Astrocyte of the cerebellum (primary cell): ENCODE results near the gene THRB.

Source experiments
- DNase-seq: peaks from one replicate; pipeline ENCODE4 v3.0.0-alpha.2; 2011; ENCODE audit warnings: low read depth
- H3K4me3 ChIP-seq: 2 replicates; pipeline ENCODE4 v1.5.1; 2011; ENCODE audit warnings: mild to moderate bottlenecking, low read depth, low read length, moderate library complexity
- CTCF ChIP-seq: IDR thresholded peaks from 2 replicates; pipeline ENCODE4 v1.5.1; 2012; ENCODE audit warnings: low read length, low read depth, moderate library complexity, mild to moderate bottlenecking; ENCODE audit errors: missing control alignments
- in situ Hi-C: cut with HindIII; loops from 2 replicates; pipeline ENCODE4 v1.10.0; 2017; ENCODE audit warnings: low sequenced_read_pairs

Gene THRB

GRCh38 chr3:24290596-24290995, 204.1 kb downstream of the THRB start:
- no peak for DNase-seq
- H3K4me3 ChIP-seq, result no peak overlapping the region
- in situ Hi-C loops, result no loop called here
- no peak for TF ChIP-seq CTCF

DNA sequence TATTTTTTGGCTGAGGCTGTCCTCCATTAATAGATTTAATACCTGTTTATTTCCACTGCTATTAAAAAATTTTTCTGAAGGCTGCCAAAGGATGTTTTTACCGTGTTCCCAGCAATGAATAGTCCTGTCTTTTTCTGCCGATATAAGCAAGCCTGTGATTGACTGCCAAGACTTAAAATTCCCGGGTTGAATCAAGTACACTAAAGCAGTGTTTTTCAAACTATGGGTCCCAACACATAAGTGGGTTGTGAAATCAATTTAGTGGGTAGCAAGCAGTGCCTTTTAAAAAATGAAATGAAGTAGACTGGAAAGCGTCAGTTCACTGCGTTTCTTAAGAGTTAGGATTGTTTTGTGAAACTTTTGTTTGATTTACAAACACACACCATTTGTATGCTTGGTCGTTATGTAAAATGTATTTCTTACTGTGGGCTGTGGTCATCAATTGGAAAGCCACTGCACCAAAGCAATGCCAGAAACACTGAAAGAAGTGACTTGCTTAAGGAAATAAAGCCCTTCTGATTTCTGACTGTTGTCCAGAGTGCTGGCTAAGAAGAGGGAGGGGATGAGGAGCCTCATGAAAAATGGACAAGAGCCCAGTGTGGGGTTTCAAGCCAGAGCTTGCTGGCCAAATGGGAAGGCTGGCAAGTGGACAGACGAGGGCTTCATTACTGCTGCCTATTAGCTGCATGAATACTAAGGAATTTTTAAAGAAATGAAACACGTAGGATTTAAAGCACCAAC, 206.0 kb downstream of the THRB start:
- TF ChIP-seq CTCF, result no peak
- in situ Hi-C loops, result no loop called here
- peak; percentile 68 for DNase-seq
- H3K4me3 ChIP-seq, result no peak overlapping the region

- DNase-seq, result no peak
- TF ChIP-seq CTCF, result no peak
- H3K4me3 ChIP-seq, result no peak overlapping the region
- in situ Hi-C loops, result no loop called here
Measured at GRCh38 chr3:24287755-24288450, 206.7 kb downstream of the THRB start.

DNA sequence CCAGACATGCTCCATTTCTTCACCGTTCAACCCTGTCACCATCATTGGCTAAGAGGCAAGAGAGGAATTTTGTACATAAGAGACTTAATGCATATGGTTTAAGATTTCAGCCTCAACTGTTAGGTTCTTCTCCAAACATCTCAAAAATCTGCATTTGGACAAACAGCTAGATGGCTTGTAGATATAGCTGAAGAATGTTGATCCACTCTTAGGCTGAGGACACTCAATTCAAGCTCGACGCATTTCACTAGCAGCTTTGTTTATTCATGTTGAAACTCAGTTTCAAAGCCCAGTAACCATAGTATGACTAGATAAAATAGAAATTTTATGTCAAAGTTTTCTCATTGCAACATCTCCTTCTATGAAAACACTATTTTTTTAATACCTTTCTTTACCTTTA, 208.2 kb downstream of the THRB start:
- H3K4me3 ChIP-seq, result no peak overlapping the region
- in situ Hi-C loops, result no loop called here
- no peak for TF ChIP-seq CTCF
- no peak for DNase-seq

DNA sequence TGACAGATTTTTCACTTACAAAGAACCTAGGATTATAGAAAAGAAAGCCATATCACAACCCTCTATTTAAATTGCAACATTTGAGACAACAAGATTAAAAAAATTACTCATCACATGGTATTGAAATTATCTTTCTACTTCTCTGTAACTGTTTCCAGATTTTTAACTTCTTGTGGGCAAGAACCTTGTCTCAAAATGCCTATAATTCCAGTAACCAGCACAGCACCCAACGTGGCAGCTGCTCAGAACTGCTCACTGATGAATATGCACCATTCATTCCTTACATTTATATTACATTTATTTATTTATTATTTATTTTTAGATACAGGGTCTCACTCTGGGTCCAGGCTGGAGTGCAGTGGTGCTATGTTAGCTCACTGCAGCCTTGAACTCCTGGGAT, 216.1 kb downstream of the THRB start:
- in situ Hi-C loops, result no loop called here
- no peak for DNase-seq
- H3K4me3 ChIP-seq, result no peak overlapping the region
- TF ChIP-seq CTCF, result no peak

GRCh38 chr3:24273491-24273890, 221.2 kb downstream of the THRB start:
- DNase-seq, result no peak
- no peak overlapping the region for H3K4me3 ChIP-seq
- TF ChIP-seq CTCF, result no peak
- in situ Hi-C loops, result no loop called here
